KG1 (cell line): ENCODE results near the gene ABLIM1.

Experiments
- DNase-seq: peaks from one replicate; lab custom pipeline; 2025; lab: John Stamatoyannopoulos, UW

Gene ABLIM1

GRCh38 chr10:114487815-114488536 is 170.1 kb downstream of the ABLIM1 start:
- no peak for DNase-seq

DNA sequence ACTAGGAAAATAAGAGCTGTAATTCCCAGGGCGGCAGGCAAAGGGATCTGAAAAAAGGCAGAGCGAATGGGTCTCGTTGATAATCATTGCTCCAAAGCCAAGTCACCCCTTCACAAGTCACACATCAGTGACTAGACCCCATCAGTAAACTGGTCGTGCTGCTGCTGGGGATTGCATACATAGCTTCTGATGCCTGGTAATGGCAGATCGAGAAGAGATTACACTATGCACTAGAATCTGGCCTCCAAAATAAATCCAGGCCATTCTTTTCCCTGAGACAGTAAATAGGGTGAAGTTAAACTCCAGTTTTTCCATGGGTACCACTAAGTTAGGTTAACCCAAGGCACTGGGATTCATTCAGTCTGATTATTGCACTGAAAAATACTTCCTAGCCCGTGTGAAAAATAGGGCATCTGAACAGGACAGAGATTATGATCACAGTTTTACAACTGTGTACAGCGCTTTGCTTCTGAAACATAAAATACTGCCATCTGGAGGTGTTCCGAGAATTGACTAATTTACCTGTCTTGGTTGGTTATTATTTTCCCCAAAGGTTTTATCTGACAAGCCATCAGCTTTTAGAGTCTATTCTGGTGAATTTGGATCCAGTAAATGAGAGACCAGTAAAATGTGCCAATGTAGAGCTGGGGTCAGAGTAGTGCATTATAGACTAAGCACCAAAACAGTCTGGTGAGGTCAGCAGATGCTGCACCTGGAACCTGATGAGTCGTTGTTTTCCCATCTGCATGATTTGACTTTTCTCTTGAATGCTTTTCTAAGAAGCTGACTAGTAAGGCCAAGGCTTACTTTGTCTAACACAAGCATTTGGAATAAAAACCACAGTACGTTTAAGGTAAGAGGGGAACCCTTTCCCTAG is 170.9 kb downstream of the ABLIM1 start:
- no peak for DNase-seq

- DNase-seq, result no peak
Observed at GRCh38 chr10:114485696-114486400, 172.2 kb downstream of the ABLIM1 start.

- DNase-seq, result no peak
Observed at GRCh38 chr10:114483575-114483974, 174.5 kb downstream of the ABLIM1 start.

DNA sequence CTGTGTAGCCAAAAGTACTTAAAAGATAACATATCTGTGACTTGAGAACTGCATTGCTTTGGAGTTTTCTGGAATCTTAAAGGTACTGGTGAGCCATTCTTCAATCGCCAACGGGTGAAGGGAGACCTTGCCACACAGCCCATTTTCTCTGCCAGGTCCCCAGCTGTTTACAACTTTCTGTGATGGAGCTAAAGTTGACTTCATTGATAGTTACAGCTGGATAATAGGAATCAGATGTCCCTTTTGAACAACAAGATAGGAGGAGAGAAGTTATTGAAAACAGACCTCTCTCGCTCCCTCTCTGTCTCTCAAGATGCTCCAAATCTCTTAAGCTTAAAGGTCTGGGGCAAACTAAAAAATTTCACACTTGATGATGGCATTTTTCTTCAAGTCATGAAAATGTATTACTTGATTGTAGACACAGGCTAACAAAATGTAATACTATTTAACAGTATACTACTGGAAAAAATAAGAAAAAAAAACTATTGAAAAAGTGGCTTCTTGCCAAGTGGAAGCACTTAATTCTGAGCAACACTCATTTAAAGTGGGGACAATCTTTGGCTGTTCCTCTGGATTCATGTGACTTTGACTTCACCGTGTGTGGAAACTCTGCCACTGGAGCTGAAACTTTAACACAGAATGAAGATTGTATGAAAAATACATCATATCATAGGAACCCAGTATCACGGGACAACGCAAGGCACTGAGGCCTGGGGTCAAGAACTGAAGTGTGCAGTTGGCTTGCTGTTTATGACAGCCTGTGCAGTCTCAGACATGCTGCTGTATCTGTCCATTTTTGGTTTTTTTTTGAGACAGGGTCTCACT is 175.4 kb downstream of the ABLIM1 start:
- no peak for DNase-seq

DNA sequence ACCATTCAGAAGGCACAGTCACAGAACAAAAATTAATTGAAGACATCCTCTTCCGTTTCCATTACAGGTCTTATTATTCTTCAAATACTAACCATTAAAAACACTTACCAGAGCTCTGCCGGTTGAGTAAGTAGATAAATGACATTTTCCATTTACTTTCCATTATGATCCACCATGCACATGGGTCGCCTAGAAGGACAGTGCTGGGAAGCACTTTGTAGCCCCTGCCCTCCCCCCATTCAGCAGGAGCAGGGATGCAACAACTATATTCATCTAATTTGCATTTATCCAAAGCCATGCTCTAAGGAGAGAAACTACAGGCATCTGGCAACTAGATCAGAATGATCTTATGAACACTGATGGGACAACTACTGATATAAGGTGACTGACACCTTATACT is 177.0 kb downstream of the ABLIM1 start:
- DNase-seq, result no peak

DNA sequence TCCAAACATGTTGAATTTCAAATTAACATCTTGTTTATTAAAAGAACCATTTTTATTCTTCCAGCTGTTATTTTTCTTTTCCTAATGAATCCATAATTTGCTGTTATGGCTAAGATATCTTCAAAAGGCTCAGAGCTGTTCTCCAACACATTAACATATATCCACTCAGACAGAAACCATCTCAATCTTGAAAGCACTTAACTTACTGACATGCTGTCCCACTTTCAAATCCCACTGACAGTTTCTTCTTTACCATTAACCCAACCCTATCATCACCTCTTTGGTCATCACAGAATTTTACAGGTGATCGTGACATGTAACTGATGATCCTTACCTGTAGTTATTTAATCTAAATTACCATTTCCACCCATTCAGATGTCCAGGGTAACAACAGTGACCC is 178.2 kb downstream of the ABLIM1 start:
- DNase-seq, result no peak

DNA sequence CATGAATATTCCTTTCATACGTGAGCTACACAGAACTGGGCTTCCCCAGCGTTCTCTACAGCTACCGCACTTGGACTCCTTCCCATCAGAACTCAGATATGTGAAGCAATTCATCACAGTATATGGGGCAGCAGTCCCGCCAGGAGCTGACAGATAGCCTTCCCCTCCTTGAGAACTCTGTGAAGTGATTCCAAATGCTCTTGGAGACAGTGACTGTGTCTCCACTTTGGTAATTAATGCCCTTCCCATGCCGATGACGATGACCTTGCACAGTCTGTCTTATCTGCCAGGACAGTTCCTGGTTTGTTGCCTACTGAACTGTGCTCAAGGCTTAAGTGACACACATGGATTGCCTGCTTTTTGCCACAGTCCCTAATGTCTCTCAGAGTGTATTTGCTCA is 178.8 kb downstream of the ABLIM1 start:
- no peak for DNase-seq

DNA sequence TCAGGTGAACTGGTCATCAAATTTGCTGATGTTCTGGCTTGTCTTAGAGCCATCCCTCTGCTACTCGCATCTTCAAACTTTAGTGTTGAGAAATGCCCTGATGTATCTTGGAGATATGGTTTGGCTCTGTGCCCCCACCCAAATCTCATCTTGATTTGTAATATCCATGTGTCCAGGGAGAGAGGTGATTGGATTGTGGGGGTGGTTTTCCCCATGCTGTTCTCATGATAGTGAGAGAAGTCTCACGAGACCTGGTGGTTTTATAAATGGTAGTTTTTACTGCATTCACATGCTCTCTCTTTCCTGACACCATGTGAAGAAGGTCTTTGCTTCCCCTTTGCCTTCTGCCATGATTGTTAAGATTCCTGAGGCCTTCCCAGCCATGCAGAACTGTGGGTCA is 179.8 kb downstream of the ABLIM1 start:
- no peak for DNase-seq

GRCh38 chr10:114477285-114477684 is 180.8 kb downstream of the ABLIM1 start:
- no peak for DNase-seq

DNA sequence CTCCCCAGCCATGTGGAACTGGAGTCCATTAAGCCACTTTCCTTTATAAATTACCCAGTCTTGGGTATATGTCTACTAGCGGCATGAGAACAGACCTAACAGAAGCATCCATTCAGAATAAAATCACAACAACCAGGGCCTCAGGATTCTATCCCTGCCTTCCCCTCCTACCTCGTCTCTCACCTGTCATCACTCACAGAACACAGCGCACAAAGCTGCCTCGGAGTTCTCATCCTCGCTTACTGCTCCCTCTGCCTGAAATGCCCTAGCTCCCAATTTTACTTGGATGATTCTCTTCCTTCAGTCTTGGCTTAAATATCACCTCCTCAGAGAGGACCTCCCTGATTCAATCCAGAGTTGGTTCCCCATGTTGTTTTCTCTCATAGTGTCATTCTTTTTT is 183.1 kb downstream of the ABLIM1 start:
- DNase-seq, result no peak

DNA sequence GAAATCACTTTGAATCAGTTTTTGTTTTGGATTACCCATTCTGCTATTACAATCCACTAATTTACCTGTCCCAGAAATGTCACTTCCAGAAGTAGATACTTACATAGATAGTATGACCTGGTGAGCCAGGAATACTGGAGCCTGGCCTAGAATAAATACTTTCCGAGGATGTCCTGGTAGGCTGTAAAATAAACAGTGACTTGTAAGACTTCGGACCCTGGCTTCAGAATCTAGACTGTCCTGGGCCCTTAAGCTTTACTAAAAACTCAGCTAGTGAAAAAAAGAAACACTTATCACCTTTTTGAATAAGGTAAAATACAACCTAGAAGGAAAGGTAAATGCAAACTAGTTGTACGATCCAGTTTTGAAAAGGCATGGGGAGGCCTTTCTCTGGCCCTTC is 184.3 kb downstream of the ABLIM1 start:
- DNase-seq, result no peak

DNA sequence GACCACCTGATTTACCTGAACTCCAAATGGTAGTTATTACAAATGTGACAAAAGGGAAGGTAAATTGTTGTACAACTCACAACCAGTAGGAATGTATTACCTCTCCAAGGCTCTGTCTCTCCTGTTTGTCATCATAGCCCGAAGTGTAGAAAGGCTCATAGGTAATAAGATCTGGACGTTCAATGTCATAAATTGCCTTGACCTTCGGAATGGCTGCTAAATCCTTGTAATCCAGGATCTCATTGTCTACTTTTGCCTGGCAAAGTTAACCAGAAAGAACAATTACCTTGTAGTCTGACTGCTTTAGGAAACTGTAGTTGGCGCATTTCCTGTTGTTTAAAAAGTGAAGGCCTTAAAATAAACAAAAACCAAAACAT is 185.2 kb downstream of the ABLIM1 start:
- DNase-seq, result no peak

GRCh38 chr10:114471906-114472876 is 185.9 kb downstream of the ABLIM1 start:
- no peak for DNase-seq

- DNase-seq, result peak; percentile 24
Observed at GRCh38 chr10:114470956-114471905, 186.8 kb downstream of the ABLIM1 start.

DNA sequence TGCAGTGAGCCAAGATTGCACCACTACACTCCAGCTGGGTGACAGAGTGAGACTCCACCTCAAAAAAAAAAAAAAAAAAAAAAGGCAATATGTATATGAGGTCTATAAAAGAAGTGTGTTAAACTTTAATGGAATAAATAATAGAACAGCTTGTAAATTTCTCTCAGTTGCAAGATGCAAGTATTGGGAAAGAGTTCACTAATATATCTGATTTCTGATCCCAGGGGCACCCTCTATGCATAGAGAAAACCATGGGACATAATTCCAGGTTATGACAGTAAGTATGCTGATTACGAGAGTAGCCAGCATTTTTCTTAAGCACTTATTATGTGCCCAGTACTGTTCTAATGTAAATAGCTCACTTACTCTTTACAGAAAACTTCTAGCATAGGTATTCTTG is 187.7 kb downstream of the ABLIM1 start:
- DNase-seq, result no peak

DNA sequence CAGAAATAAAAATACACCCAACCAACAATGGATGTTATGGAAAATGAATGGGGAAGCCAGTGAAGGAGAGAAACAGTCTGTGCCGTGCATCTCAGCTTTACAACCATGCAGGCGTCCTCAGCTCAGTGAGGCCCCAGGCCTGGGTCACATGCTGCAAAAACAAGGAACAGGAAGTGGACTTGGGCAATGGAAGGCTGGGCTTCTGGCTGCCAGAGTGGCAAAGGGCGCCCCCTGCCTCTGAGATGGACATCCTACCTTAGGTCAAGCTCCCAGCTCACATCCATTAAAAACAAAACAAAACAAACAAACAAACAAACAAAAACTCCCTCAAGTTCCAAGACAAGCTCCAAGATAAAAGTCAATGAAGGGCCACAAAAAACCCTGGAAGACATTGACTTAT is 199.1 kb downstream of the ABLIM1 start:
- no peak for DNase-seq

GRCh38 chr10:114458216-114458920 is 199.7 kb downstream of the ABLIM1 start:
- no peak for DNase-seq

DNA sequence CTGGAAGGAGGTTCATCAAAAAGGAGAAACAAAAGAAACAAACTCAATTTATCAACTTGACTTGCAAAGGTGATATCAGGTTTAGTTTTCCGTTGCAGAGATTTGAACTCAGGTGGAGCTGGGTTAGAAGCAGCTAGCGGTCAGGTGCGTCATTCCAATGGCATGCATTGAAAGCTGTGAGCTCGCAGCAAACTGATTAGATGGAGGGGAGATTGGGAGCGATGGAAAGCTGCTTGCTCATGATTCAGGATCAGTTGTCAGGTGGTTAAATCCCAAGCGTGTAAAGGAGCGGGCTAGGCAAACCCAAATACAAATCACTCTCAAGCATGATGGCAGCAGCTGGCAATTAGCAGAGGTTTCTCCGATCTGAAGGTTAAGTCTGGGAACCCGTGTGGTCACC is 204.5 kb downstream of the ABLIM1 start:
- DNase-seq, result no peak
